ENCODE data around the gene DCAF4L1.

DNA sequence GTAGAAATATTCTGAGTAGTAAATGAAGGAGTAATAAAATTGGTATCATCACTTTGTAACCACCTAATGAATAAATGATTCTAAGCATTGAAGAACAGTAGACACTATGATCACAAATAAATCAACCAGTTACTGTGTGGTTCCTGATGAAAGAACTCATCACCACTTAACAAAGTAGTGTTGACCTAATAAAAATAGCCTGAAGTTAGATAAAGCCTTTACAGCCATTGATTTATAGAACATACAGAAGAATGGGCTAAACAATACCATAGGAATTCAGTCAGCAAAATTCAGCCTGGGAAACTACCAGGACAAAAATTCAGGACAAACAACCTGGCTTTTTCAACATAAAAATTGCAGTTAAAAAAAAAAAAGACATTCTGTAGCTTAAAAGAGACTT, 17.8 kb downstream of the DCAF4L1 start:
- TF ChIP-seq, protein P1, sequence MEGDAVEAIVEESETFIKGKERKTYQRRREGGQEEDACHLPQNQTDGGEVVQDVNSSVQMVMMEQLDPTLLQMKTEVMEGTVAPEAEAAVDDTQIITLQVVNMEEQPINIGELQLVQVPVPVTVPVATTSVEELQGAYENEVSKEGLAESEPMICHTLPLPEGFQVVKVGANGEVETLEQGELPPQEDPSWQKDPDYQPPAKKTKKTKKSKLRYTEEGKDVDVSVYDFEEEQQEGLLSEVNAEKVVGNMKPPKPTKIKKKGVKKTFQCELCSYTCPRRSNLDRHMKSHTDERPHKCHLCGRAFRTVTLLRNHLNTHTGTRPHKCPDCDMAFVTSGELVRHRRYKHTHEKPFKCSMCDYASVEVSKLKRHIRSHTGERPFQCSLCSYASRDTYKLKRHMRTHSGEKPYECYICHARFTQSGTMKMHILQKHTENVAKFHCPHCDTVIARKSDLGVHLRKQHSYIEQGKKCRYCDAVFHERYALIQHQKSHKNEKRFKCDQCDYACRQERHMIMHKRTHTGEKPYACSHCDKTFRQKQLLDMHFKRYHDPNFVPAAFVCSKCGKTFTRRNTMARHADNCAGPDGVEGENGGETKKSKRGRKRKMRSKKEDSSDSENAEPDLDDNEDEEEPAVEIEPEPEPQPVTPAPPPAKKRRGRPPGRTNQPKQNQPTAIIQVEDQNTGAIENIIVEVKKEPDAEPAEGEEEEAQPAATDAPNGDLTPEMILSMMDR (conservative IDR thresholded peaks at IDR 0.05; ENCODE audit: low read depth, low read length): no peak
- TF ChIP-seq EZH2 (IDR thresholded peaks at IDR 0.05; ENCODE audit: borderline replicate concordance, low read depth, low read length, poor library complexity, severe bottlenecking): no peak

Measured in A673 (cell line).